Measurements from ENCODE around the gene KCNC3. TPM values are rescaled to one million over a fixed set of nuclear protein-coding genes. Genes with fewer than 3 reads are reported as not detected.
A peak's percentile ranks its signal among the peaks of the same experiment; 100 is the strongest.

Gene KCNC3
- polyA plus RNA-seq, 2 of the 4 experiments (the other 2 are of a cell fraction): 0.17 to 1.4 TPM

DNA sequence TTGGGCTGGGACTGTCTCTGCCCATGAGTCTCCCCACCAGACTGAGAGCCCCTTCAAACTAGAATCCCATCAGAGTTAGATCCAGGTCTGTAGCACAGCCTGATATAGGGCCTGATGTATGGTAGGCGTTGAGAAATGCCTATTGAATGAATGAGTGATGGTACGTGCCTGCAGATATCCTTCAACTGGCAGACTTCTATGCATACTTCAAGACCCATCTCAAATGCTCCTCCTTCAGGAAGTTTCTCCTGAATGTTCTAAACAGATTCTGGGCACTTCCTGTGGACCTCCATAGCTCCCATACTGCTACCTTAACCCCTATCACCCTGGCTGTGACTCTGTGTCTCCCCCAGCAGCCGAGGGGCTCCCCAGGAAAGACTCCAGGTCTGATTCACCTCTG is 48.2 kb downstream of the KCNC3 start:
- Histone ChIP-seq H3K4me3 (no peak overlapping the region), H3K4me1 (no peaks in the 10 kb centered on the region), H3K9me3 (peaks cover 16% of the 10 kb centered on the region), H3K4me2 (no peak overlapping the region), H3K27ac (no peak overlapping the region)
- DNase-seq (ENCODE audit: low read depth in 1 of 2, low spot score in 1 of 2) (no peak), FAIRE-seq (no peak), ATAC-seq (no peak; a peak in 1 of 6 replicates)
- no peak for TF ChIP-seq CBX2 (IDR thresholded peaks at IDR 0.05; ENCODE audit: borderline replicate concordance, low read depth)
- WGBS (ENCODE audit: missing lambda C conversion rate): 46% methylated on average over 3 of the region's 3 CpGs
- CTCF ChIA-PET: interaction anchor here (1.5 to 2.4 kb wide), 2 partner anchors 47 to 133 kb away, joined by 4 to 9 read pairs; no protein-coding TSS in a partner anchor
- POLR2A ChIA-PET: no interaction called here

DNA sequence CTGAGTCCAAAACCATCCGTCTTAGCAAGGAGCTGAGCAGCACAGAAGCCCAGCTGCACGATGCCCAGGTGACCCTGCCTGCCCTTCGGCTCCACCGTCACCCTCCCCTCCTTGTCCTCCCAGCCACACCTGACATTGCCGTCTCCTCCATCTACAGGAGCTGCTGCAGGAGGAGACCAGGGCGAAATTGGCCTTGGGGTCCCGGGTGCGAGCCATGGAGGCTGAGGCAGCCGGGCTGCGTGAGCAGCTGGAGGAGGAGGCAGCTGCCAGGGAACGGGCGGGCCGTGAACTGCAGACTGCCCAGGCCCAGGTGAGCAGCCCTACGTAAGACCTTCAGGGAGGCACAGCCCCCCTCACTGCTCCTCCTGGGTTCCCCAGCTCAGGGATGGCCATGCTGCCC is 49.1 kb downstream of the KCNC3 start:
- no peak for DNase-seq (ENCODE audit: low read depth in 1 of 2, low spot score in 1 of 2)
- FAIRE-seq: no peak
- peaks cover 7% of the 10 kb centered on the region for H3K9me3 ChIP-seq
- POLR2A ChIA-PET: no interaction called here
- H3K4me2 ChIP-seq: no peak overlapping the region
- CTCF ChIA-PET: interaction anchor here (0.5 to 2.5 kb wide), 6 partner anchors 12 to 132 kb away, joined by 3 to 9 read pairs (median 3); no protein-coding TSS in a partner anchor
- no peak overlapping the region for H3K27ac ChIP-seq
- 84% methylated on average over 14 of the region's 14 CpGs for WGBS (ENCODE audit: missing lambda C conversion rate)
- no peak overlapping the region for H3K4me3 ChIP-seq
- H3K4me1 ChIP-seq: no peaks in the 10 kb centered on the region
- ATAC-seq: peak; percentile 30 to 31; a peak in 3 of 6 replicates
- TF ChIP-seq KDM5A (IDR thresholded peaks at IDR 0.05) (no peak), ZFP36 (IDR thresholded peaks at IDR 0.05; ENCODE audit: borderline replicate concordance, partially characterized antibody) (no peak), EHMT2 (IDR thresholded peaks at IDR 0.05; ENCODE audit: low read depth) (no peak), MAFK (IDR thresholded peaks at IDR 0.05; ENCODE audit: partially characterized antibody) (no peak), POLR2A (IDR thresholded peaks at IDR 0.05; ENCODE audit: low read length) (no peak), GATA3 (IDR thresholded peaks at IDR 0.05; ENCODE audit: borderline replicate concordance) (no peak), CHD4 (IDR thresholded peaks at IDR 0.05; ENCODE audit: borderline replicate concordance) (no peak), HEYL (CRISPR knock-in tag; IDR thresholded peaks at IDR 0.05) (no peak), TP53 (CRISPR knock-in tag; IDR thresholded peaks at IDR 0.05) (no peak), EP300 (IDR thresholded peaks at IDR 0.05) (no peak), CBX2 (IDR thresholded peaks at IDR 0.05; ENCODE audit: borderline replicate concordance, low read depth) (no peak), JUNB (IDR thresholded peaks at IDR 0.05) (no peak)
- TF ChIP-seq, protein P1, sequence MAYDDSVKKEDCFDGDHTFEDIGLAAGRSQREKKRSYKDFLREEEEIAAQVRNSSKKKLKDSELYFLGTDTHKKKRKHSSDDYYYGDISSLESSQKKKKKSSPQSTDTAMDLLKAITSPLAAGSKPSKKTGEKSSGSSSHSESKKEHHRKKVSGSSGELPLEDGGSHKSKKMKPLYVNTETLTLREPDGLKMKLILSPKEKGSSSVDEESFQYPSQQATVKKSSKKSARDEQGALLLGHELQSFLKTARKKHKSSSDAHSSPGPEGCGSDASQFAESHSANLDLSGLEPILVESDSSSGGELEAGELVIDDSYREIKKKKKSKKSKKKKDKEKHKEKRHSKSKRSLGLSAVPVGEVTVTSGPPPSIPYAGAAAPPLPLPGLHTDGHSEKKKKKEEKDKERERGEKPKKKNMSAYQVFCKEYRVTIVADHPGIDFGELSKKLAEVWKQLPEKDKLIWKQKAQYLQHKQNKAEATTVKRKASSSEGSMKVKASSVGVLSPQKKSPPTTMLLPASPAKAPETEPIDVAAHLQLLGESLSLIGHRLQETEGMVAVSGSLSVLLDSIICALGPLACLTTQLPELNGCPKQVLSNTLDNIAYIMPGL (CRISPR knock-in tag; IDR thresholded peaks at IDR 0.05; ENCODE audit: borderline replicate concordance): no peak
- TF ChIP-seq, protein P2, sequence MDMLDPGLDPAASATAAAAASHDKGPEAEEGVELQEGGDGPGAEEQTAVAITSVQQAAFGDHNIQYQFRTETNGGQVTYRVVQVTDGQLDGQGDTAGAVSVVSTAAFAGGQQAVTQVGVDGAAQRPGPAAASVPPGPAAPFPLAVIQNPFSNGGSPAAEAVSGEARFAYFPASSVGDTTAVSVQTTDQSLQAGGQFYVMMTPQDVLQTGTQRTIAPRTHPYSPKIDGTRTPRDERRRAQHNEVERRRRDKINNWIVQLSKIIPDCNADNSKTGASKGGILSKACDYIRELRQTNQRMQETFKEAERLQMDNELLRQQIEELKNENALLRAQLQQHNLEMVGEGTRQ (IDR thresholded peaks at IDR 0.05): no peak
- TF ChIP-seq, protein P3, sequence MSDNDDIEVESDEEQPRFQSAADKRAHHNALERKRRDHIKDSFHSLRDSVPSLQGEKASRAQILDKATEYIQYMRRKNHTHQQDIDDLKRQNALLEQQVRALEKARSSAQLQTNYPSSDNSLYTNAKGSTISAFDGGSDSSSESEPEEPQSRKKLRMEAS (IDR thresholded peaks at IDR 0.05): no peak
- TF ChIP-seq, protein P4, sequence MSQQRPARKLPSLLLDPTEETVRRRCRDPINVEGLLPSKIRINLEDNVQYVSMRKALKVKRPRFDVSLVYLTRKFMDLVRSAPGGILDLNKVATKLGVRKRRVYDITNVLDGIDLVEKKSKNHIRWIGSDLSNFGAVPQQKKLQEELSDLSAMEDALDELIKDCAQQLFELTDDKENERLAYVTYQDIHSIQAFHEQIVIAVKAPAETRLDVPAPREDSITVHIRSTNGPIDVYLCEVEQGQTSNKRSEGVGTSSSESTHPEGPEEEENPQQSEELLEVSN (IDR thresholded peaks at IDR 0.05; ENCODE audit: borderline replicate concordance, low read depth): no peak

DNA sequence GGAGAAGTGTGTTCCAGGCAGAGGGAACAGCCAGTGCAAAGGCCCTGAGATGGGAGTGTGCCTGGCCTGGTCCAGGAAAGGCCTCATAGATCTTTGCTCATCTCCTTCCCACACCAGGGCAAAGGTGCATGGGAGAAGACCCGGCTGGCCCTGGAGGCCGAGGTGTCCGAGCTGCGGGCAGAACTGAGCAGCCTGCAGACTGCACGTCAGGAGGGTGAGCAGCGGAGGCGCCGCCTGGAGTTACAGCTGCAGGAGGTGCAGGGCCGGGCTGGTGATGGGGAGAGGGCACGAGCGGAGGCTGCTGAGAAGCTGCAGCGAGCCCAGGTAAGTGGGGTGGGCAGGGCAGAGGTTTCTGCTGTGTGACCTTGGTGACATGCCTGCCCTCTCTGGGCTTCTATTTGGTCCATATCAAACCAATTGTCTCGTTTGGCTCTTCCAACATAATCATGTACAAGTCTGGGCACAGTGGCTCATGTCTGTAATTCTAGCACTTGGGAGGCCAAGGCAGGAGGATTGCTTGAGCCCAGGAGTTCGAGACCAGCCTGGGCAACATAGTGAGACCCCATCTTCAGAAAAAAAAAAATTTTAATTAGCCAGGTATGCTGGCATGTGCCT is 51.1 kb downstream of the KCNC3 start:
- no peak for FAIRE-seq
- CTCF ChIA-PET: interaction anchor here (0.5 to 2.5 kb wide), 4 partner anchors 14 to 131 kb away, joined by 3 to 8 read pairs (median 4); no protein-coding TSS in a partner anchor
- 82% methylated on average over 14 of the region's 14 CpGs for WGBS (ENCODE audit: missing lambda C conversion rate)
- POLR2A ChIA-PET: no interaction called here
- no peak for TF ChIP-seq FOXS1 (CRISPR knock-in tag; IDR thresholded peaks at IDR 0.05)
- TF ChIP-seq, protein P5, sequence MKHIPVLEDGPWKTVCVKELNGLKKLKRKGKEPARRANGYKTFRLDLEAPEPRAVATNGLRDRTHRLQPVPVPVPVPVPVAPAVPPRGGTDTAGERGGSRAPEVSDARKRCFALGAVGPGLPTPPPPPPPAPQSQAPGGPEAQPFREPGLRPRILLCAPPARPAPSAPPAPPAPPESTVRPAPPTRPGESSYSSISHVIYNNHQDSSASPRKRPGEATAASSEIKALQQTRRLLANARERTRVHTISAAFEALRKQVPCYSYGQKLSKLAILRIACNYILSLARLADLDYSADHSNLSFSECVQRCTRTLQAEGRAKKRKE (CRISPR knock-in tag; IDR thresholded peaks at IDR 0.05; ENCODE audit: low read depth): no peak
- peak; percentile 37 for TF ChIP-seq ZFP36 (IDR thresholded peaks at IDR 0.05; ENCODE audit: borderline replicate concordance, partially characterized antibody)
- TF ChIP-seq JUN (IDR thresholded peaks at IDR 0.05): no peak
- TF ChIP-seq, protein P6, sequence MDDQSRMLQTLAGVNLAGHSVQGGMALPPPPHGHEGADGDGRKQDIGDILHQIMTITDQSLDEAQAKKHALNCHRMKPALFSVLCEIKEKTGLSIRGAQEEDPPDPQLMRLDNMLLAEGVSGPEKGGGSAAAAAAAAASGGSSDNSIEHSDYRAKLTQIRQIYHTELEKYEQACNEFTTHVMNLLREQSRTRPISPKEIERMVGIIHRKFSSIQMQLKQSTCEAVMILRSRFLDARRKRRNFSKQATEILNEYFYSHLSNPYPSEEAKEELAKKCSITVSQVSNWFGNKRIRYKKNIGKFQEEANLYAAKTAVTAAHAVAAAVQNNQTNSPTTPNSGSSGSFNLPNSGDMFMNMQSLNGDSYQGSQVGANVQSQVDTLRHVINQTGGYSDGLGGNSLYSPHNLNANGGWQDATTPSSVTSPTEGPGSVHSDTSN (IDR thresholded peaks at IDR 0.05): no peak
- no peak for TF ChIP-seq RARB (CRISPR knock-in tag; IDR thresholded peaks at IDR 0.05)
- no peak for TF ChIP-seq POLR2A (IDR thresholded peaks at IDR 0.05; ENCODE audit: low read length)
- TF ChIP-seq CBX2 (IDR thresholded peaks at IDR 0.05; ENCODE audit: borderline replicate concordance, low read depth): no peak
- no peak for TF ChIP-seq RCOR1 (IDR thresholded peaks at IDR 0.05; ENCODE audit: low read depth, low read length)
- TF ChIP-seq KDM1A (IDR thresholded peaks at IDR 0.05; ENCODE audit: low read depth): peak; percentile 39; the same call in 1 of the 2 replicates
- no peak for TF ChIP-seq ZSCAN20 (CRISPR knock-in tag; IDR thresholded peaks at IDR 0.05)
- TF ChIP-seq JUNB (IDR thresholded peaks at IDR 0.05): no peak
- no peak for TF ChIP-seq SMC3 (IDR thresholded peaks at IDR 0.05)
- TF ChIP-seq EP300 (IDR thresholded peaks at IDR 0.05): no peak
- TF ChIP-seq, protein P7, sequence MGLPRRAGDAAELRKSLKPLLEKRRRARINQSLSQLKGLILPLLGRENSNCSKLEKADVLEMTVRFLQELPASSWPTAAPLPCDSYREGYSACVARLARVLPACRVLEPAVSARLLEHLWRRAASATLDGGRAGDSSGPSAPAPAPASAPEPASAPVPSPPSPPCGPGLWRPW (IDR thresholded peaks at IDR 0.05): no peak
- TF ChIP-seq EHMT2 (IDR thresholded peaks at IDR 0.05; ENCODE audit: low read depth): no peak
- H3K27ac ChIP-seq: no peak overlapping the region
- H3K9me3 ChIP-seq: no peaks in the 10 kb centered on the region
- H3K4me2 ChIP-seq: no peak overlapping the region
- no peaks in the 10 kb centered on the region for H3K4me1 ChIP-seq
- H3K4me3 ChIP-seq: no peak overlapping the region
- no peak for DNase-seq (ENCODE audit: low read depth in 1 of 2, low spot score in 1 of 2)
- no peak for ATAC-seq

All from A549 (cell line).